ENCODE data around the gene POMT1. TPM values are rescaled to one million over a fixed set of nuclear protein-coding genes. Genes with fewer than 3 reads are reported as not detected.
A peak's percentile ranks its signal among the peaks of the same experiment; 100 is the strongest.

Gene POMT1
- total RNA-seq, 1 donor from 2014 or later = 54.8 TPM

DNA sequence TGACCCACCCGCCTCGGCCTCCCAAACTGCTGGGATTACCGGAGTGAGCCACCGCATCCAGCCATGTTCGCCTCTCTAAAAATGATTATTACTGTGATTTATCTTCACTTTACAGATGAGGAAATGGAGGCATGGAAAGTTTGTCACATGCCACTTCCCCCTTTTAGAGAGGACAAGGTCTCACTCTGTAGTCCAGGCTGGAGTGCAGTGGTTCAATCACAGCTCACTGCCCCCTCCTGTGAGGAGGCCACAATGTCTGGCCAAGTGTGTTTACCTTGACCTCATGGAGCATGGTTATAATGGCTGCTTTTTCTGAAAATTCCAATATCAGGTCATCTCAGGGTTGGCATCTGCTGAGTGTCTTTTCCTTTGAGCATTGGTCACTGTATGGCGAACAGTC lies 49.3 kb downstream of the POMT1 start:
- H3K4me3 Mint-ChIP-seq = no peak overlapping the region
- H3K36me3 Mint-ChIP-seq = no peaks in the 10 kb centered on the region
- peaks cover 69% of the 10 kb centered on the region for H3K27me3 Mint-ChIP-seq (ENCODE audit: low read depth)
- no peak overlapping the region for H3K27ac Mint-ChIP-seq
- no peak for TF ChIP-seq CTCF (IDR thresholded peaks at IDR 0.05; ENCODE audit: unreplicated experiment)
- DNase-seq (ENCODE audit: low spot score in 2 of 2, unreplicated experiment in 2 of 2) = no peak
- no peaks in the 10 kb centered on the region for H3K4me1 Mint-ChIP-seq
- H3K9me3 Mint-ChIP-seq = no peaks in the 10 kb centered on the region

DNA sequence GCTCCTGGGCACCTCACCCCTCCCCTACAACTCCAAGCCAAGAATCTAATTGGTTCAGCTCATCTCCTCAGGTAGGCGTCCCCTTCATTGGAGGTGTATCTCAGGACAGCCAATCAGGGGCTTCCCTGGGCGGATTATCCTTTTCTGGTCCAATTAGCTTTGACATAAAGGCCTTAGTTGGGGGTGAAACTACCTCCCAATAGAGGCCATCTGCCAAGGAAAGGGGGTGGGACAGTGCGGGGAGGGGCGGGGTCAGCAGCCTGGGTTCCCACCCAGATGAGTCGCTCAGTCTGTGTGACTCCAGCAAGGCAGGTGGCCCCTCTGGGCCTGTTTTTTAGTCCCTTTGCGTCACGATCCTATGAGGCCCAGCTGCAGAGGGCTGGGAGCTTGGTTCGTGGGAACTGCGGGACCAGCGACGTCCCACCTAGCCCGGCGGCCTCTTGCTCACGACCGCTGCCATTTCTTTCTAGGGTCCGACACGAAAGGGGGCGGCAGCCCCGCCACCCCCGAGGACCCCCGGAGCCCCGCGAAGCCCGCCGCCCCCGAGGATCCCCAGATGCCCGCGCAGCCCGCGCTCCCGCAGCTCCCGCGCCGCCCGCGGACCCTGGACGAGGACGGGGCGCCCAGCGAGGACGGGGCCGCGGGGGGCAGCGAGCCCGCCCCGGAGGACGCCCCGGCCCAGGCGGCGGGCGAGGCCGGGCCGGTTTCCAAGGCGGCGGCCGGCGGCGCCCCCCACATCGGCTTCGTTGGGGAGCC lies 51.5 kb downstream of the POMT1 start:
- H3K4me1 Mint-ChIP-seq = no peaks in the 10 kb centered on the region
- no peak for DNase-seq (ENCODE audit: low spot score in 2 of 2, unreplicated experiment in 2 of 2)
- H3K4me3 Mint-ChIP-seq = no peak overlapping the region
- H3K27me3 Mint-ChIP-seq (ENCODE audit: low read depth) = peaks cover 55% of the 10 kb centered on the region
- H3K27ac Mint-ChIP-seq = no peak overlapping the region
- no peak for TF ChIP-seq CTCF (IDR thresholded peaks at IDR 0.05; ENCODE audit: unreplicated experiment)
- H3K9me3 Mint-ChIP-seq = no peaks in the 10 kb centered on the region
- H3K36me3 Mint-ChIP-seq = no peaks in the 10 kb centered on the region

- Mint-ChIP-seq H3K27me3 (ENCODE audit: low read depth) (peaks cover 51% of the 10 kb centered on the region), H3K4me3 (peak overlapping the region; percentile 43), H3K9me3 (peaks cover 4% of the 10 kb centered on the region)
These were observed 52.2 kb downstream of the POMT1 start for GRCh38 chr9:131554843-131555351.

DNA sequence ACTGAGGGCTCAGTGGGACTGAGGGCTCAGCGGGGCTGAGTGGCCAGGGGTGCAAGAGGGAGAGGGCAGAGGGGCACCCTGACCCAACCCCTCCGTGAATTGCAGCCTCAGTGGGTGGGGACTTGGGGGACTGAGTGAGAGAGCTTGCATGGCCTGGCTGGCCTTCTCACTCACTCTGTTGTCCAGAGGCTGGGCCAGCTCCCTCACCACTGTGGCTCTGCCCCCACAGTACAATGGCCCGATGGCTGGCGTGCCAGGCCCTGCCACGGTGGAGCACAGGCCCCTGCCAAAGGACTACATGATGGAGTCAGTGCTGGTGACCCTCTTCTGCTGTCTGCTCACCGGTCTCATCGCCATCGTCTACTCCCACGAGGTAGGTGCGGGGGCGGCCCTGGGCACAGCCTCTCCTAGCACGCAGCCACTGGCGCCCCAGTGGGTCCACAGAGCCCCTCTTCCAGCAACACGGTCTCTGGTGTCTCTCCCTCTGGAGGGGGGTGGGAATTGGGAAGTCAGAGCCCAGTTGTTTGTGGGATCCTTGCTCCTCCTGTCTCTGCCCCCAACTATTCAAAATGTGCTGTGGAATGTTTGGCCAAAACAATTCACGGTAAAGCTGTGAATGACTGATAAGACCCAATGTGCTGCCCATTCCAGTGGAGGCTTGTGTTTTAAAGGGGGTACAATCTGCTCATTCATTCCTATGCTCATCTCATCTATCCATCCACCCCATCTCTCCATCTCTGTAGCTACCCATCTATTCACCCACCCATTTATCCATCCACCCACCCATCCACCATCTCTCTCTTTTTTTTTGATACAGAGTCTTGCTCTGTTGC lies 53.3 kb downstream of the POMT1 start:
- peaks cover 3% of the 10 kb centered on the region for H3K36me3 Mint-ChIP-seq
- peaks cover 50% of the 10 kb centered on the region for H3K27me3 Mint-ChIP-seq (ENCODE audit: low read depth)

More at GRCh38 chr9:131554843-131555351, 52.2 kb downstream of the POMT1 start:
- DNase-seq (ENCODE audit: low spot score in 2 of 2, unreplicated experiment in 2 of 2) = no peak
- Mint-ChIP-seq H3K36me3 (peaks cover 3% of the 10 kb centered on the region), H3K27ac (no peak overlapping the region), H3K4me1 (no peaks in the 10 kb centered on the region)
- TF ChIP-seq CTCF (IDR thresholded peaks at IDR 0.05; ENCODE audit: unreplicated experiment) = no peak

More for the DNA sequence above, 53.3 kb downstream of the POMT1 start:
- H3K9me3 Mint-ChIP-seq = peaks cover 8% of the 10 kb centered on the region
- no peak overlapping the region for H3K4me3 Mint-ChIP-seq
- no peak overlapping the region for H3K27ac Mint-ChIP-seq
- TF ChIP-seq CTCF (IDR thresholded peaks at IDR 0.05; ENCODE audit: unreplicated experiment) = no peak
- no peak for DNase-seq (ENCODE audit: low spot score in 2 of 2, unreplicated experiment in 2 of 2)
- no peaks in the 10 kb centered on the region for H3K4me1 Mint-ChIP-seq

All from mesothelial cell of epicardium (in vitro differentiated cells).